GM19395 (cell line): Measurements from ENCODE around the gene ZC3H7B.

Experiments
- ATAC-seq: cut with Tn5 transposase; IDR thresholded peaks from one replicate; pipeline ENCODE4 v1.9.1; 2021; ENCODE audit warnings: mild to moderate bottlenecking, moderate library complexity; ENCODE audit not compliant: unreplicated experiment

ZC3H7B gene

GRCh38 chr22:41352058-41352457 is 50.7 kb downstream of the ZC3H7B start:
- no peak for ATAC-seq

- ATAC-seq = no peak
Observed at GRCh38 chr22:41353862-41354575, 52.7 kb downstream of the ZC3H7B start.

GRCh38 chr22:41354979-41355378 is 53.7 kb downstream of the ZC3H7B start:
- no peak for ATAC-seq

- no peak for ATAC-seq
Observed at GRCh38 chr22:41355895-41356294, 54.6 kb downstream of the ZC3H7B start.

- ATAC-seq = no peak
Observed at GRCh38 chr22:41356430-41357028, 55.2 kb downstream of the ZC3H7B start.

- no peak for ATAC-seq
Observed at GRCh38 chr22:41357191-41357590, 55.9 kb downstream of the ZC3H7B start.

GRCh38 chr22:41358927-41359326 is 57.6 kb downstream of the ZC3H7B start:
- ATAC-seq = no peak

- no peak for ATAC-seq
Observed at GRCh38 chr22:41359376-41359775, 58.1 kb downstream of the ZC3H7B start.

GRCh38 chr22:41360126-41360525 is 58.8 kb downstream of the ZC3H7B start:
- no peak for ATAC-seq

- ATAC-seq = no peak
Observed at GRCh38 chr22:41361716-41362310, 60.5 kb downstream of the ZC3H7B start.

GRCh38 chr22:41362615-41363014 is 61.3 kb downstream of the ZC3H7B start:
- ATAC-seq = no peak

- no peak for ATAC-seq
Observed at GRCh38 chr22:41364233-41364632, 62.9 kb downstream of the ZC3H7B start.

- ATAC-seq = no peak
Observed at GRCh38 chr22:41364955-41365354, 63.6 kb downstream of the ZC3H7B start.

- no peak for ATAC-seq
Observed at GRCh38 chr22:41365425-41365824, 64.1 kb downstream of the ZC3H7B start.

GRCh38 chr22:41366323-41367029 is 65.2 kb downstream of the ZC3H7B start:
- no peak for ATAC-seq

GRCh38 chr22:41367039-41367679 is 65.8 kb downstream of the ZC3H7B start:
- no peak for ATAC-seq

- ATAC-seq = no peak
Observed at GRCh38 chr22:41367680-41368542, 66.6 kb downstream of the ZC3H7B start.

- ATAC-seq = no peak
Observed at GRCh38 chr22:41368543-41369423, 67.5 kb downstream of the ZC3H7B start.

GRCh38 chr22:41369424-41369745 is 68.1 kb downstream of the ZC3H7B start:
- no peak for ATAC-seq
